Activated B cell treated with CpG ODN at 0.5 μM for 24 hours (primary cell): ENCODE results near the gene NETO1. TPM values are rescaled to one million over a fixed set of nuclear protein-coding genes. Genes with fewer than 3 reads are reported as not detected.

Source experiments
- ATAC-seq: fragments of 200-7000 bp; cut with Tn5 transposase; one replicate; pipeline ENCODE4 v1.10.0; 2021; ENCODE audit warnings: low read depth, mild to moderate bottlenecking, moderate library complexity
- CTCF ChIA-PET: fragments of 350-600 bp; sonication (Branson Sonifier 250); formaldehyde crosslinking; loops from one replicate; lab custom pipeline; 2021; ENCODE audit warnings: antibody characterized with exemption; lab: Charles Lee
- POLR2A ChIA-PET: fragments of 350-600 bp; sonication (Branson Sonifier 250); formaldehyde crosslinking; loops from one replicate; lab custom pipeline; 2021; ENCODE audit warnings: antibody characterized with exemption; lab: Charles Lee
- DNase-seq: peaks from one replicate; pipeline ENCODE4 v3.0.0; 2022
- H3K27ac Mint-ChIP-seq: one replicate; pipeline ENCODE4 v1.8.0; 2020; ENCODE audit warnings: mixed read lengths
- H3K27me3 Mint-ChIP-seq: one replicate; pipeline ENCODE4 v1.8.0; 2021; ENCODE audit warnings: mixed read lengths
- H3K36me3 Mint-ChIP-seq: one replicate; pipeline ENCODE4 v1.8.0; 2021; ENCODE audit warnings: low read depth, mixed read lengths
- H3K4me1 Mint-ChIP-seq: one replicate; pipeline ENCODE4 v1.8.0; 2021; ENCODE audit warnings: mixed read lengths
- H3K4me3 Mint-ChIP-seq: one replicate; pipeline ENCODE4 v1.8.0; 2020; ENCODE audit warnings: mild to moderate bottlenecking, mixed read lengths
- H3K9me3 Mint-ChIP-seq: one replicate; pipeline ENCODE4 v1.8.0; 2020; ENCODE audit warnings: mixed read lengths
- intact Hi-C: fragments of 100-400 bp; cut with micrococcal nuclease; formaldehyde crosslinking; loops from one replicate; pipeline ENCODE4 v1.15.1; 2024
- total RNA-seq: library from RNA; stranded (reverse); gene quantifications from 2 replicates; pipeline ENCODE4 v1.2.3, GENCODE V29; 2022
- TF ChIP-seq, protein P1 (sequence below): fragments of 200-600 bp; IDR thresholded peaks from one replicate; pipeline ENCODE4 v1.8.0; 2022; ENCODE audit warnings: antibody characterized with exemption, mild to moderate bottlenecking

The NETO1 gene
- total RNA-seq, 1 donor from 2014 or later = 9.1 TPM

DNA sequence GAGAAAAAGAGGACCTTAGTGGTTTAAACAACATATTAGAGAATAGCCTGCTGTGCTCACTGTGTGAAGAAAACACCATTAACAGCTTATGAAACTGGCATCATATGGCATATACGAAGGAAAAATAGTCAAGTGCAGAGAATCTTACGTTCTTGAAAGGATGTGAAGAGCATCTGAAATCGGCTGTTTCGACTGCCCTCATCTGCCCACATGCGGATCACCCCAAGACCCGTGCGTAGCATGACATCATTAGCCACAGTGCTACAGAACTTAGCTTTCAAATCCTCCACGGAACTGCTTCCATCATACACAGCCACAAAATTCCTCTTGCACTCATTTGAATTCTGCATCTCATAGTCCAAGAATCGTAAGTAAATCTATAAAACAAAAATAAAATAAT, 84.3 kb downstream of the NETO1 start:
- Mint-ChIP-seq H3K9me3 (no peaks in the 10 kb centered on the region), H3K27me3 (no peaks in the 10 kb centered on the region), H3K4me1 (no peaks in the 10 kb centered on the region), H3K27ac (no peak overlapping the region), H3K4me3 (no peak overlapping the region), H3K36me3 (no peaks in the 10 kb centered on the region)
- intact Hi-C loops = no loop called here
- ATAC-seq (no peak), DNase-seq (no peak)
- TF ChIP-seq, protein P1, sequence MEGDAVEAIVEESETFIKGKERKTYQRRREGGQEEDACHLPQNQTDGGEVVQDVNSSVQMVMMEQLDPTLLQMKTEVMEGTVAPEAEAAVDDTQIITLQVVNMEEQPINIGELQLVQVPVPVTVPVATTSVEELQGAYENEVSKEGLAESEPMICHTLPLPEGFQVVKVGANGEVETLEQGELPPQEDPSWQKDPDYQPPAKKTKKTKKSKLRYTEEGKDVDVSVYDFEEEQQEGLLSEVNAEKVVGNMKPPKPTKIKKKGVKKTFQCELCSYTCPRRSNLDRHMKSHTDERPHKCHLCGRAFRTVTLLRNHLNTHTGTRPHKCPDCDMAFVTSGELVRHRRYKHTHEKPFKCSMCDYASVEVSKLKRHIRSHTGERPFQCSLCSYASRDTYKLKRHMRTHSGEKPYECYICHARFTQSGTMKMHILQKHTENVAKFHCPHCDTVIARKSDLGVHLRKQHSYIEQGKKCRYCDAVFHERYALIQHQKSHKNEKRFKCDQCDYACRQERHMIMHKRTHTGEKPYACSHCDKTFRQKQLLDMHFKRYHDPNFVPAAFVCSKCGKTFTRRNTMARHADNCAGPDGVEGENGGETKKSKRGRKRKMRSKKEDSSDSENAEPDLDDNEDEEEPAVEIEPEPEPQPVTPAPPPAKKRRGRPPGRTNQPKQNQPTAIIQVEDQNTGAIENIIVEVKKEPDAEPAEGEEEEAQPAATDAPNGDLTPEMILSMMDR = no peak
- ChIA-PET CTCF (no interaction called here), POLR2A (no interaction called here)

DNA sequence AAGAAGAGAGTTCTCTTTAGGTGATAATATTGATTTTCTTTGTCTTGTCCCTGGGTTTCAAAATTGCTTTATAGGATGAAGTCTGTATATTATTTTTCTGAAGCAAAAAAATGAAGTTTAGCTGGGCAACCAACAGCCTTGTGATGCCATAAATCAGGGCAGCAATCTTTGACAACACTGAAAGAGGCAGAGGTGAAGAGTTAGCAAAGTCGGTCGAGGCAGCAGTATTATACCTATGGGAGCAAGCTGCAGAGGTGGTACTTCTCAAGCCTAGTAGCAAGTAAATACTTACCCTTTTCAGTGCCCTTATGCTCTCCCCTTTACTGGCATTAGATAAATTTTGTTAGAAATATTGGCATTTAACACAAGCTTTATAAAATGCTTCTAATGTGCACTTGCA, 92.9 kb downstream of the NETO1 start:
- CTCF ChIA-PET = no interaction called here
- H3K27me3 Mint-ChIP-seq = no peaks in the 10 kb centered on the region
- POLR2A ChIA-PET = no interaction called here
- no peaks in the 10 kb centered on the region for H3K4me1 Mint-ChIP-seq
- TF ChIP-seq, protein P1 = no peak
- DNase-seq (no peak), ATAC-seq (no peak)
- no peak overlapping the region for H3K4me3 Mint-ChIP-seq
- no peak overlapping the region for H3K27ac Mint-ChIP-seq
- intact Hi-C loops = no loop called here
- no peaks in the 10 kb centered on the region for H3K36me3 Mint-ChIP-seq
- no peaks in the 10 kb centered on the region for H3K9me3 Mint-ChIP-seq

DNA sequence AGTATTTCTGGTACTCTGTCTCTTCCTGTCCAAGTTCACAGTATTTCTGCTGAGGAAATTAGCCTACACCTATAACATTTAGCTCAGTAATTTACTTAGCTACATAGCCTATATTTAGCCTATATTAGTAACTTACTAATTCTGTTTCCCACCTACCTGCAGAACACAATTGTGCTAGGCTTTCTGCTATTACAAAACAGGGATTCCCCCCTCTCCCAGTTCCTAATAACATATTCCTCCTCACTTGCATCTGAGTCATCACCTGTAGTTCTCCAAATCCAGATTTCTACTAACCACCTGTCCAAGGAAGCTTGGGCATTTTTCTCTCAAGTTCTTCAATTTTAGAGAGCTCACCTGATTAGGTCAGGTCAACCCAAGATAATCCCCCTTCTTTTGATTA, 94.9 kb downstream of the NETO1 start:
- POLR2A ChIA-PET = no interaction called here
- no peak overlapping the region for H3K4me3 Mint-ChIP-seq
- no peaks in the 10 kb centered on the region for H3K4me1 Mint-ChIP-seq
- no peak for DNase-seq
- no peak for ATAC-seq
- H3K27me3 Mint-ChIP-seq = no peaks in the 10 kb centered on the region
- intact Hi-C loops = no loop called here
- no peak overlapping the region for H3K27ac Mint-ChIP-seq
- CTCF ChIA-PET = interaction anchor here (1.0 to 1.1 kb wide), 2 partner anchors 9 to 363 kb away, joined by 3 read pairs; no protein-coding TSS in a partner anchor
- H3K9me3 Mint-ChIP-seq = no peaks in the 10 kb centered on the region
- no peaks in the 10 kb centered on the region for H3K36me3 Mint-ChIP-seq
- TF ChIP-seq, protein P1 = no peak

DNA sequence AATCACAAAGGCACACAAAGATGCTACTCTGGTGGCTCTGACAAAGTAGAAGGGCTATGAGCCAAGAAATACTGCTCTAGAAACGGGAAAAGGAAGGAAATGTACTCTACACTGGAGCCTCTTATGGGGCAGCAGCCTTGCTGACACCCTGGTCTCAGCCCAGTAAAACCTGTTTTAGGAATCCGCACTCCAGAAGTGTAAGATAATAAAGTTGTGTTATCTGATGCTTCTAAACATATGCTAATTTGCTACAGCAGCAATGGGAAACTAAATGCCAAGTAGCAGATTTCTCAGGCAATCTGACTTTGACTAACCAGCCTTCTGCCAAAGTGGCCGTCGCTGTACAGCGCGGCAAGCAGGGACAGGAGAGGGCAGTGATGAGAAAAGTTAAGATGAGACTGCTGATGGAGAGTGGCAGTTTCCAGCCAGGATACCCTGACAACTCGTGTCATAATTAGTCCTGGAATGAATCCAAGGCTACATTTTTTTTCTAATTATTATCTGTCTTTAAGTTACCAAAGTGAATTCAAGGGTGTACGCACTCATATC, 99.0 kb downstream of the NETO1 start:
- no peak overlapping the region for H3K27ac Mint-ChIP-seq
- DNase-seq (no peak), ATAC-seq (no peak)
- no peak overlapping the region for H3K4me3 Mint-ChIP-seq
- no peaks in the 10 kb centered on the region for H3K27me3 Mint-ChIP-seq
- TF ChIP-seq, protein P1 = no peak
- no peaks in the 10 kb centered on the region for H3K9me3 Mint-ChIP-seq
- H3K4me1 Mint-ChIP-seq = no peaks in the 10 kb centered on the region
- POLR2A ChIA-PET = no interaction called here
- CTCF ChIA-PET = no interaction called here
- intact Hi-C loops = loop anchor here (10.0 kb wide), 1 partner anchor 1726 kb away; the partner anchor contains the start of gene CNDP2
- H3K36me3 Mint-ChIP-seq = no peaks in the 10 kb centered on the region

DNA sequence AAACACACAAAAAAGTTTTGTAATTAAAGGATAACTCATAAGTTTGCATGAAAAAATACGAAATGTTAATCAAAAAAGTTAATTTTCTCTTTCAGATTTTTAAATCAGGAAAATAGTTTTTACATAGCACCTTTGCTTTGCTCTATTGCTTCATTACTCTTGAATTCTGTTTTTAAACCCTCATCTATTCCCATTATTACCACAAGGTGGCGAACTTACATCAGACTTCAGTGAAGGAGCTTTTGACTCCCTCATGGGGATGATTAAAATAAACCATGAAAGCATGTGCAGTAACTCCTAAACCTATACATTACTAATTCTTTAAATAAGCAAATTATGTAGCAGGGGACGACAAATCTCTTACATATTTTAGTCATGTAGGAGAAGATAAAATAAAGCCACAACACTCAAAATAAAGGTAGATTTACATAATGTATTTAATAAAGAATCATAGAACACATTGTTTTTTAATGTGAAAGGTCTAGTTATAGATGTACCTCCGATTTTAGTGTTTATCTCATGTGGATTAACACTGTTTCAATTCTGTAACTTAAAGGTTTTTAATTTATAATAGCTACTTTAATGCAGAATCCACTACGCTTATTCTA, 105.2 kb downstream of the NETO1 start:
- H3K4me3 Mint-ChIP-seq = no peak overlapping the region
- H3K27ac Mint-ChIP-seq = no peak overlapping the region
- CTCF ChIA-PET = interaction anchor here (0.9 to 5.9 kb wide), 8 partner anchors 9 to 1083 kb away, joined by 3 to 53 read pairs (median 6); no protein-coding TSS in a partner anchor
- POLR2A ChIA-PET = no interaction called here
- ATAC-seq (peak; percentile 52), DNase-seq (no peak)
- TF ChIP-seq, protein P1 = peak; percentile 27
- no peaks in the 10 kb centered on the region for H3K9me3 Mint-ChIP-seq
- H3K4me1 Mint-ChIP-seq = no peaks in the 10 kb centered on the region
- no peaks in the 10 kb centered on the region for H3K36me3 Mint-ChIP-seq
- no peaks in the 10 kb centered on the region for H3K27me3 Mint-ChIP-seq
- intact Hi-C loops = loop anchor here (1.0 to 10.0 kb wide), 8 partner anchors 105 to 1790 kb away; partner anchors contain the start of genes CNDP2 and NETO1
